ENCODE measurements around the gene FREY1.

GRCh38 chr11:45860348-45860747 lies 46.7 kb downstream of the FREY1 start:
- no peak for TF ChIP-seq POLR2A (IDR thresholded peaks at IDR 0.05; ENCODE audit: low read depth, low read length)
- TF ChIP-seq MAZ (IDR thresholded peaks at IDR 0.05; ENCODE audit: borderline replicate concordance, low read depth, low read length), result no peak
- TF ChIP-seq CTCF (conservative IDR thresholded peaks at IDR 0.05; ENCODE audit: low read depth, low read length), result no peak
- TF ChIP-seq RAD21 (IDR thresholded peaks at IDR 0.05; ENCODE audit: low read length), result no peak
- no peak for TF ChIP-seq CEBPB (IDR thresholded peaks at IDR 0.05; ENCODE audit: low read depth, low read length)
- TF ChIP-seq FOS (IDR thresholded peaks at IDR 0.05; ENCODE audit: low read depth, low read length), result no peak
- no peak for TF ChIP-seq SMC3 (IDR thresholded peaks at IDR 0.05; ENCODE audit: low read depth, low read length)
